Measurements from ENCODE around the gene CLK2.
"Not testable (repeated sequence)": the region's sequence is repeated elsewhere in the genome, so short reads cannot be mapped to it uniquely, and the experiment has no call there.

- TF ChIP-seq SOX6 (IDR thresholded peaks at IDR 0.05); SOX6 (CRISPR knock-in tag; IDR thresholded peaks at IDR 0.05); GLMP (CRISPR knock-in tag; IDR thresholded peaks at IDR 0.05; ENCODE audit: borderline replicate concordance); TARDBP (CRISPR knock-in tag; IDR thresholded peaks at IDR 0.05); CBX5 (CRISPR knock-in tag; IDR thresholded peaks at IDR 0.05; ENCODE audit: borderline replicate concordance); EZH2 (conservative IDR thresholded peaks at IDR 0.05; ENCODE audit: low read depth, low read length); ELF3 (CRISPR knock-in tag; IDR thresholded peaks at IDR 0.05); POLR2A (IDR thresholded peaks at IDR 0.05; ENCODE audit: insufficient read depth in 1 of 2, low read depth in 2 of 2, low read length in 2 of 2); ZNF350 (CRISPR knock-in tag; IDR thresholded peaks at IDR 0.05; ENCODE audit: borderline replicate concordance, low read depth); CEBPB (IDR thresholded peaks at IDR 0.05; ENCODE audit: borderline replicate concordance, low read depth, low read length): not testable (repeated sequence)
- TF ChIP-seq, protein P1, sequence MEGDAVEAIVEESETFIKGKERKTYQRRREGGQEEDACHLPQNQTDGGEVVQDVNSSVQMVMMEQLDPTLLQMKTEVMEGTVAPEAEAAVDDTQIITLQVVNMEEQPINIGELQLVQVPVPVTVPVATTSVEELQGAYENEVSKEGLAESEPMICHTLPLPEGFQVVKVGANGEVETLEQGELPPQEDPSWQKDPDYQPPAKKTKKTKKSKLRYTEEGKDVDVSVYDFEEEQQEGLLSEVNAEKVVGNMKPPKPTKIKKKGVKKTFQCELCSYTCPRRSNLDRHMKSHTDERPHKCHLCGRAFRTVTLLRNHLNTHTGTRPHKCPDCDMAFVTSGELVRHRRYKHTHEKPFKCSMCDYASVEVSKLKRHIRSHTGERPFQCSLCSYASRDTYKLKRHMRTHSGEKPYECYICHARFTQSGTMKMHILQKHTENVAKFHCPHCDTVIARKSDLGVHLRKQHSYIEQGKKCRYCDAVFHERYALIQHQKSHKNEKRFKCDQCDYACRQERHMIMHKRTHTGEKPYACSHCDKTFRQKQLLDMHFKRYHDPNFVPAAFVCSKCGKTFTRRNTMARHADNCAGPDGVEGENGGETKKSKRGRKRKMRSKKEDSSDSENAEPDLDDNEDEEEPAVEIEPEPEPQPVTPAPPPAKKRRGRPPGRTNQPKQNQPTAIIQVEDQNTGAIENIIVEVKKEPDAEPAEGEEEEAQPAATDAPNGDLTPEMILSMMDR (CRISPR knock-in tag; IDR thresholded peaks at IDR 0.05), result not testable (repeated sequence)
- TF ChIP-seq, protein P2, sequence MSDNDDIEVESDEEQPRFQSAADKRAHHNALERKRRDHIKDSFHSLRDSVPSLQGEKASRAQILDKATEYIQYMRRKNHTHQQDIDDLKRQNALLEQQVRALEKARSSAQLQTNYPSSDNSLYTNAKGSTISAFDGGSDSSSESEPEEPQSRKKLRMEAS (IDR thresholded peaks at IDR 0.05), result not testable (repeated sequence)
These were observed 47.9 kb downstream of the CLK2 start for GRCh38 chr1:155225404-155225759.

Measured in HepG2 (cell line).